Calu3 (cell line): ENCODE measurements around the gene SMIM35. TPM values are rescaled to one million over a fixed set of nuclear protein-coding genes. Genes with fewer than 3 reads are reported as not detected.

Source experiments
- BruUV-seq: library from RNA; stranded (reverse); fragments of 400-500 nt; replicated peaks from 2 replicates; lab custom pipeline; 2021; lab: Mats Ljungman, UMichigan
- CTCF ChIA-PET: fragments of 300-600 bp; sonication (Branson Sonifier 250); formaldehyde crosslinking; loops from one replicate; lab custom pipeline; 2022; ENCODE audit warnings: antibody characterized with exemption; lab: Charles Lee
- DNase-seq: peaks from one replicate; pipeline ENCODE4 v3.0.0; 2022
- H3K27ac Mint-ChIP-seq: one replicate; pipeline ENCODE4 v1.8.0; 2022; ENCODE audit warnings: mixed read lengths; ENCODE audit not compliant: unreplicated experiment
- H3K27me3 Mint-ChIP-seq: one replicate; pipeline ENCODE4 v1.8.0; 2022; ENCODE audit warnings: mixed read lengths; ENCODE audit not compliant: unreplicated experiment
- H3K36me3 Mint-ChIP-seq: one replicate; pipeline ENCODE4 v1.8.0; 2022; ENCODE audit warnings: mild to moderate bottlenecking, moderate library complexity, mixed read lengths; ENCODE audit not compliant: insufficient read depth, unreplicated experiment
- H3K4me1 Mint-ChIP-seq: one replicate; pipeline ENCODE4 v1.8.0; 2022; ENCODE audit warnings: mild to moderate bottlenecking, low read depth, mixed read lengths; ENCODE audit not compliant: unreplicated experiment
- H3K4me3 Mint-ChIP-seq: one replicate; pipeline ENCODE4 v1.8.0; 2022; ENCODE audit warnings: mild to moderate bottlenecking, low read depth, moderate library complexity, mixed read lengths; ENCODE audit not compliant: unreplicated experiment
- H3K9me3 Mint-ChIP-seq: one replicate; pipeline ENCODE4 v1.8.0; 2022; ENCODE audit warnings: low read depth, mixed read lengths; ENCODE audit not compliant: unreplicated experiment
- CTCF ChIP-seq: fragments of 200-600 bp; IDR thresholded peaks from one replicate; pipeline ENCODE4 v1.8.0; 2022; ENCODE audit warnings: antibody characterized with exemption; ENCODE audit not compliant: unreplicated experiment
- intact Hi-C: fragments of 100-400 bp; cut with micrococcal nuclease; formaldehyde crosslinking; loops from one replicate; pipeline ENCODE4 v1.10.0; 2022; ENCODE audit not compliant: unreplicated experiment
- total RNA-seq: library from RNA; stranded (reverse); gene quantifications from 2 replicates; pipeline ENCODE4 v1.2.3, GENCODE V29; 2022

The SMIM35 gene
- total RNA-seq, 1 experiment from 2014 or later: not detected

DNA sequence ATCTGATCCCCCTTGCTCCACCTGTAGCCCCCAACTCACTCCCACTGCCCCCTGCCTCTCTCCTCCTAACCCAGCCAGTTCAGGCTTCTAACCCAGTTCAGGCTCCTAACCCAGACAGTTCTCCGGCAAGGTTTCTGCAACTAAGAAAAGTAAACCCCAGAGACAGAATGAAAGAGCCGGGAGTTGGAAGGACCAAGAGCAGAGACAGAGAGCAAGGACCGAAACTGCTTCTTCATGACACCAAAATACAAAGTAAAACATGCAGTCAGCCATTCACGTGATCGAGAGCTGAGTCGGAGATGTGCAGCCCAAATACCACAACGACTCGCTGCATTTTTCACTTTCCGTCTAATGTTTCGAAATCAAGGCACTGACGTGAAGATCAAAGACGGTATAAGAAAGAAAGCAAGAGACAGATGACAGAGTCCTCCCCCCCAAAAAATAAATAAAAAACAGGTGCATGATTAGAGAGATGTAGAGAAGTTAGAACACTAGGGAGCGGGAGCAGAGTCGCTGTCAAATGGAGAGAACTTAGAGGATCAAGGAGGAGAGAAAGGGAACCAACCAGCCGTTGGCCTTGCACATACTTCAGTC is 99.7 kb downstream of the SMIM35 start:
- H3K9me3 Mint-ChIP-seq: no peaks in the 10 kb centered on the region
- CTCF ChIA-PET: interaction anchor here (0.7 kb wide), 2 partner anchors 155 to 1777 kb away, joined by 4 to 6 read pairs; no protein-coding TSS in a partner anchor
- peaks cover 9% of the 10 kb centered on the region for H3K36me3 Mint-ChIP-seq
- TF ChIP-seq CTCF: no peak
- H3K4me3 Mint-ChIP-seq: peak overlapping the region; percentile 81
- intact Hi-C loops: no loop called here
- H3K27ac Mint-ChIP-seq: no peak overlapping the region
- H3K27me3 Mint-ChIP-seq: peaks cover 51% of the 10 kb centered on the region
- no TSS peak for BruUV-seq
- H3K4me1 Mint-ChIP-seq: peaks cover 5% of the 10 kb centered on the region
- DNase-seq: no peak

GRCh38 chr11:117985953-117986887 is 100.5 kb downstream of the SMIM35 start, which contains the start of gene IL10RA:
Gene IL10RA, plus strand, starts transcription at chr11:117986394. Its CDS starts 74 bp downstream, at chr11:117986468.
- H3K27ac Mint-ChIP-seq: no peak within 1 kb of the TSS
- H3K27me3 Mint-ChIP-seq: peaks cover 59% of the 10 kb centered on the region
- CTCF ChIA-PET: interaction anchor here (0.6 kb wide), 1 partner anchor 43 kb away, joined by 4 read pairs; no protein-coding TSS in a partner anchor

GRCh38 chr11:117984476-117984875 is 102.3 kb downstream of the SMIM35 start:
- BruUV-seq: no TSS peak

More at GRCh38 chr11:117985953-117986887, 100.5 kb downstream of the SMIM35 start, which contains the start of gene IL10RA:
- DNase-seq: peak; percentile 79
- TF ChIP-seq CTCF: no peak
- intact Hi-C loops: no loop called here
- H3K4me3 Mint-ChIP-seq: peak within 1 kb of the TSS; percentile 81
- H3K36me3 Mint-ChIP-seq: peaks cover 9% of the 10 kb centered on the region
- H3K9me3 Mint-ChIP-seq: no peaks in the 10 kb centered on the region
- H3K4me1 Mint-ChIP-seq: peaks cover 5% of the 10 kb centered on the region
- BruUV-seq: no TSS peak

More at GRCh38 chr11:117984476-117984875, 102.3 kb downstream of the SMIM35 start:
- intact Hi-C loops: no loop called here
- Mint-ChIP-seq H3K36me3 (peaks cover 9% of the 10 kb centered on the region), H3K4me1 (peaks cover 12% of the 10 kb centered on the region), H3K27me3 (peaks cover 73% of the 10 kb centered on the region), H3K9me3 (no peaks in the 10 kb centered on the region), H3K27ac (no peak overlapping the region), H3K4me3 (no peak overlapping the region)
- CTCF ChIA-PET: no interaction called here
- DNase-seq: no peak
- TF ChIP-seq CTCF: no peak
